ENCODE data around the gene PRCD. TPM values are rescaled to one million over a fixed set of nuclear protein-coding genes. Genes with fewer than 3 reads are reported as not detected.
"Not testable (repeated sequence)": the region's sequence is repeated elsewhere in the genome, so short reads cannot be mapped to it uniquely, and the experiment has no call there.

PRCD gene
- total RNA-seq, 6 experiments from 2014 or later, result 0.12 to 1.3 (median 0.22) TPM; not detected in 3

- intact Hi-C loops (cut with DNase I), result no loop called here
- peak in 1 of 3 donors; percentile 37 for DNase-seq
- peaks cover 0 to 16% (median 0%) of the 10 kb centered on the region in 4 donors for H3K4me1 ChIP-seq
Measured at GRCh38 chr17:76530811-76531485, 8.9 kb upstream of the PRCD start.

GRCh38 chr17:76531486-76532038, 8.3 kb upstream of the PRCD start:
- H3K4me1 ChIP-seq, result peaks cover 0 to 16% (median 0%) of the 10 kb centered on the region in 4 donors
- no peak for DNase-seq
- H3K27me3 ChIP-seq, result no peaks in the 10 kb centered on the region
- WGBS (ENCODE audit: insufficient coverage, low coverage, low lambda C conversion rate, missing lambda C conversion rate), result 87% methylated on average over 3 of the region's 18 CpGs
- intact Hi-C loops (cut with DNase I), result no loop called here
- H3K27ac ChIP-seq, result peak overlapping the region in 1 of 3 donors; percentile 50
- no peak for TF ChIP-seq POLR2A (IDR thresholded peaks at IDR 0.05)
- TF ChIP-seq CTCF (IDR thresholded peaks at IDR 0.05), result no peak
- ATAC-seq, result no peak
- no peaks in the 10 kb centered on the region for H3K9me3 ChIP-seq
- H3K4me3 ChIP-seq, result no peak overlapping the region
- no peaks in the 10 kb centered on the region for H3K36me3 ChIP-seq

More at GRCh38 chr17:76530811-76531485, 8.9 kb upstream of the PRCD start:
- no peaks in the 10 kb centered on the region for H3K36me3 ChIP-seq
- no peaks in the 10 kb centered on the region for H3K27me3 ChIP-seq
- peak overlapping the region; percentile 30 to 76 (median 50) for H3K27ac ChIP-seq
- no peak overlapping the region for H3K4me3 ChIP-seq
- no peaks in the 10 kb centered on the region for H3K9me3 ChIP-seq
- no peak for TF ChIP-seq CTCF (IDR thresholded peaks at IDR 0.05)
- TF ChIP-seq POLR2A (IDR thresholded peaks at IDR 0.05), result no peak
- 85% methylated on average over 13 of the region's 32 CpGs for WGBS (ENCODE audit: insufficient coverage, low coverage, low lambda C conversion rate, missing lambda C conversion rate)
- no peak for ATAC-seq

GRCh38 chr17:76532072-76532651, 7.7 kb upstream of the PRCD start:
- TF ChIP-seq POLR2A (IDR thresholded peaks at IDR 0.05) (no peak), CTCF (IDR thresholded peaks at IDR 0.05) (no peak)
- no peak for DNase-seq
- H3K27ac ChIP-seq, result no peak overlapping the region
- peaks cover 0 to 16% (median 0%) of the 10 kb centered on the region in 4 donors for H3K4me1 ChIP-seq
- H3K27me3 ChIP-seq, result no peaks in the 10 kb centered on the region
- H3K36me3 ChIP-seq, result no peaks in the 10 kb centered on the region
- 78% methylated on average over 8 of the region's 8 CpGs for WGBS (ENCODE audit: insufficient coverage, low coverage, low lambda C conversion rate, missing lambda C conversion rate)
- no peak overlapping the region for H3K4me3 ChIP-seq
- H3K9me3 ChIP-seq, result no peaks in the 10 kb centered on the region
- intact Hi-C loops (cut with DNase I), result no loop called here
- ATAC-seq, result no peak

GRCh38 chr17:76533640-76534359, 6.0 kb upstream of the PRCD start:
- DNase-seq, result not testable (repeated sequence)

More at GRCh38 chr17:76533640-76534359, 6.0 kb upstream of the PRCD start:
- H3K27ac ChIP-seq; H3K9me3 ChIP-seq; H3K27me3 ChIP-seq; H3K4me3 ChIP-seq; H3K36me3 ChIP-seq; intact Hi-C loops (cut with DNase I); ATAC-seq: not testable (repeated sequence)
- WGBS (ENCODE audit: insufficient coverage, low coverage, low lambda C conversion rate, missing lambda C conversion rate), result 92% methylated on average over 4 of the region's 9 CpGs
- H3K4me1 ChIP-seq, result peaks cover 0 to 16% (median 5%) of the 10 kb centered on the region in 4 donors

Data from right lobe of liver (tissue), 6 donors.